CD14-positive monocyte (primary cell): ENCODE data around the gene TMEM236. TPM values are rescaled to one million over a fixed set of nuclear protein-coding genes. Genes with fewer than 3 reads are reported as not detected.

Source experiments
- DNase-seq, 3 donors: peaks; one replicate each; pipeline ENCODE4 v3.0.0-alpha.2; 2011 to 2022
- H2AFZ ChIP-seq: 2 replicates; pipeline ENCODE4 v1.6.0; 2012; ENCODE audit warnings: mild to moderate bottlenecking, low read depth, low read length, inconsistent platforms; ENCODE audit not compliant: insufficient read depth, poor library complexity, severe bottlenecking
- H3K27ac ChIP-seq, 2 donors: 1 replicate in 1 of 2; 2 replicates in 1 of 2; pipeline ENCODE4 v1.5.1; 2012 to 2013; ENCODE audit warnings: low read length in 2 of 2, control low read depth in 1 of 2, inconsistent platforms in 1 of 2, low read depth in 1 of 2, mild to moderate bottlenecking in 1 of 2
- H3K27me3 ChIP-seq, 2 donors: one replicate each; pipeline versions ENCODE4 v1.6.0 to v1.6.1; 2011 to 2013; ENCODE audit warnings: low read length in 2 of 2; ENCODE audit not compliant: control insufficient read depth in 2 of 2, insufficient read depth in 2 of 2
- H3K36me3 ChIP-seq, 2 donors: replicated peaks in 1 of 2; 1 replicate in 1 of 2; 2 replicates in 1 of 2; pipeline versions ENCODE4 v1.5.1 to v1.6.1; 2012 to 2013; ENCODE audit warnings: low read length in 2 of 2, control low read depth in 1 of 2, inconsistent platforms in 1 of 2, mild to moderate bottlenecking in 1 of 2; ENCODE audit not compliant: insufficient read depth in 2 of 2, control insufficient read depth in 1 of 2
- H3K4me1 ChIP-seq, 2 donors: 1 replicate in 1 of 2; 2 replicates in 1 of 2; pipeline versions ENCODE4 v1.5.1 to v1.6.1; 2012 to 2013; ENCODE audit warnings: low read length in 2 of 2, control low read depth in 1 of 2, inconsistent platforms in 1 of 2, mild to moderate bottlenecking in 1 of 2, moderate library complexity in 1 of 2; ENCODE audit not compliant: insufficient read depth in 2 of 2, control insufficient read depth in 1 of 2
- H3K4me2 ChIP-seq: replicated peaks from 2 replicates; pipeline ENCODE3; 2012; ENCODE audit warnings: low read length, moderate library complexity, mild to moderate bottlenecking; ENCODE audit not compliant: poor library complexity, severe bottlenecking; ENCODE audit errors: extremely low read depth
- H3K4me3 ChIP-seq, 3 experiments: fragments of 200-600 bp in 1 of 3; sonication (generic) in 1 of 3; replicated peaks in 1 of 3; 1 replicate in 2 of 3; 2 replicates in 1 of 3; pipeline ENCODE4 v1.5.1; 2011 to 2013; ENCODE audit warnings: low read length in 3 of 3, mild to moderate bottlenecking in 3 of 3, control low read depth in 2 of 3, low read depth in 2 of 3, inconsistent platforms in 1 of 3, moderate library complexity in 1 of 3
- H3K79me2 ChIP-seq: 2 replicates; pipeline ENCODE4 v1.6.0; 2012; ENCODE audit warnings: mild to moderate bottlenecking, control low read depth, inconsistent platforms, low read length, moderate library complexity; ENCODE audit not compliant: insufficient read depth
- H3K9ac ChIP-seq: 2 replicates; pipeline ENCODE4 v1.6.0; 2017; ENCODE audit warnings: low read length, mild to moderate bottlenecking; ENCODE audit not compliant: insufficient read depth, poor library complexity, severe bottlenecking
- H3K9me3 ChIP-seq, 2 donors: replicated peaks in 1 of 2; 1 replicate in 1 of 2; 2 replicates in 1 of 2; pipeline versions ENCODE4 v1.5.1 to v1.6.1; 2012 to 2013; ENCODE audit warnings: low read length in 2 of 2, control low read depth in 1 of 2; ENCODE audit not compliant: control insufficient read depth in 1 of 2, insufficient read depth in 1 of 2
- H4K20me1 ChIP-seq: 2 replicates; pipeline ENCODE4 v1.6.0; 2012; ENCODE audit warnings: mild to moderate bottlenecking, low read length, control low read depth, moderate library complexity; ENCODE audit not compliant: insufficient read depth
- H3K27ac Mint-ChIP-seq, 7 donors: one replicate each; pipeline ENCODE4 v1.8.0; 2020; ENCODE audit warnings: mild to moderate bottlenecking in 7 of 7, mixed read lengths in 7 of 7, moderate library complexity in 6 of 7, inconsistent platforms in 2 of 7
- H3K27me3 Mint-ChIP-seq, 3 donors: one replicate each; pipeline ENCODE4 v1.8.0; 2021 to 2022; ENCODE audit warnings: low read depth in 3 of 3, mild to moderate bottlenecking in 3 of 3, mixed read lengths in 3 of 3, moderate library complexity in 3 of 3, inconsistent platforms in 1 of 3
- H3K36me3 Mint-ChIP-seq, 2 donors: one replicate each; pipeline ENCODE4 v1.8.0; 2020; ENCODE audit warnings: mixed read lengths in 2 of 2, inconsistent platforms in 1 of 2, mild to moderate bottlenecking in 1 of 2
- H3K4me1 Mint-ChIP-seq: one replicate; pipeline ENCODE4 v1.8.0; 2020; ENCODE audit warnings: mild to moderate bottlenecking, mixed read lengths
- H3K4me3 Mint-ChIP-seq, 2 donors: one replicate each; pipeline ENCODE4 v1.8.0; 2020; ENCODE audit warnings: mild to moderate bottlenecking in 2 of 2, mixed read lengths in 2 of 2, moderate library complexity in 1 of 2
- H3K9me3 Mint-ChIP-seq, 7 donors: one replicate each; pipeline ENCODE4 v1.8.0; 2020 to 2022; ENCODE audit warnings: mixed read lengths in 7 of 7, mild to moderate bottlenecking in 6 of 7, moderate library complexity in 6 of 7, inconsistent platforms in 2 of 7
- WGBS: methylation state at CpG from one replicate; pipeline ENCODE4 v1.1.5; 2013; ENCODE audit warnings: missing lambda C conversion rate; ENCODE audit not compliant: insufficient coverage; 5-methylcytosine and 5-hydroxymethylcytosine counted together
- intact Hi-C, 2 donors: fragments of 100-400 bp; cut with micrococcal nuclease; formaldehyde crosslinking; loops; one replicate each; pipeline versions ENCODE4 v1.15.0 to v1.15.1; 2023
- polyA plus RNA-seq, 3 donors: library from polyadenylated mRNA; depleted of rRNA in 1 of 3; unstranded in 2 of 3; stranded (reverse) in 1 of 3; fragments of 300-500 nt in 2 of 3; fragments of >200 nt in 1 of 3; fragmentation: Illumina TruSeq in 2 of 3; gene quantifications; 1 replicate in 2 of 3; 2 replicates in 1 of 3; pipeline ENCODE4 v1.2.3, GENCODE V29; 2012 to 2021
- TF ChIP-seq, protein P1 (sequence below): fragments of 200-600 bp; IDR thresholded peaks from one replicate; pipeline ENCODE4 v1.8.0; 2022; ENCODE audit warnings: antibody characterized with exemption, mild to moderate bottlenecking

The TMEM236 gene
- polyA plus RNA-seq, 3 donors, result 0.08 TPM; not detected in 2

DNA sequence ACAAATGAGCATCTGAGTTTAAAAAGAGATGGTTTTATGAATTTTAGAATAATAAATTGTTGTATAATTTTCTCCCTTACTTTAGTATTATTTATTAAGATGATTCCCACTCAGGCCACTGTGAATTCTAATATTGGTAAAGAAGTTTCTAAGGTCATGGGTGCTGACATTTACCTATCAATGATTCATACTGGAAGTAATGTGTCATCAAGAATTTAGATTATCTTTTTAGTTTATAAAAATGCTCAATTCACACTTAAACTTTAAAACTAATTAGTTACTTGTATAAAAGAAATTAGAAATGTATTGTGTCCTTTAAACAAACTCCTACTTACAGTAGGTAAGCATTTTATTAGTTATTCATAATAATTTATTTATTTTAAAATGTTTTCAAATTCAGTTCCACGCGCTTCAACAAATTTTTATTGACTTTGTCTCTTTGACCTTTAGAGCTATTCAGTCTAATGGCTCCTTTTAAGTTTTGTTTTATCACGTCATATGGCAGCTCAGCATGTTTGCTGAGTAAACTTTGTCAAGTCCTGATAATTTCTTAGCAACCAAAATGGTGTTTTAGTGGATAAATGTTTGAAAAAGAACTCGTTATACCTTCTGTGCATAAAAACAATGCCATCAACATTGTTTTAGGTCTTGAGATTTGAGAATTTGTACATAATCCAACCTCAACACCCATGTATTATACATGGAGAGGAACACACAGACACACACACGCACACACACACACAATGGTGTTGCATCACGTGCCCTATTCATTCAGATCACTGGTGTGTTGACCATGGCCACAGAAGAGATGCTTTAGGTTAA, 42.0 kb downstream of the TMEM236 start:
- WGBS, result 100% methylated on average over 4 of the region's 6 CpGs
- H3K4me3 ChIP-seq, result no peak overlapping the region
- H3K79me2 ChIP-seq, result no peaks in the 10 kb centered on the region
- H3K9ac ChIP-seq, result no peak overlapping the region
- Mint-ChIP-seq H3K27ac (no peak overlapping the region), H3K4me3 (no peak overlapping the region), H3K4me1 (peaks cover 15% of the 10 kb centered on the region), H3K27me3 (peaks cover 0 to 2% (median 0%) of the 10 kb centered on the region in 3 donors), H3K9me3 (peaks cover 0 to 2% (median 0%) of the 10 kb centered on the region in 7 donors), H3K36me3 (no peaks in the 10 kb centered on the region)
- no peaks in the 10 kb centered on the region for H3K27me3 ChIP-seq
- intact Hi-C loops, result no loop called here
- peaks cover 7 to 14% of the 10 kb centered on the region in 2 donors for H3K4me1 ChIP-seq
- no peaks in the 10 kb centered on the region for H4K20me1 ChIP-seq
- no peak for DNase-seq
- no peak overlapping the region for H3K27ac ChIP-seq
- H3K4me2 ChIP-seq, result no peak overlapping the region
- H2AFZ ChIP-seq, result no peak overlapping the region
- TF ChIP-seq, protein P1, sequence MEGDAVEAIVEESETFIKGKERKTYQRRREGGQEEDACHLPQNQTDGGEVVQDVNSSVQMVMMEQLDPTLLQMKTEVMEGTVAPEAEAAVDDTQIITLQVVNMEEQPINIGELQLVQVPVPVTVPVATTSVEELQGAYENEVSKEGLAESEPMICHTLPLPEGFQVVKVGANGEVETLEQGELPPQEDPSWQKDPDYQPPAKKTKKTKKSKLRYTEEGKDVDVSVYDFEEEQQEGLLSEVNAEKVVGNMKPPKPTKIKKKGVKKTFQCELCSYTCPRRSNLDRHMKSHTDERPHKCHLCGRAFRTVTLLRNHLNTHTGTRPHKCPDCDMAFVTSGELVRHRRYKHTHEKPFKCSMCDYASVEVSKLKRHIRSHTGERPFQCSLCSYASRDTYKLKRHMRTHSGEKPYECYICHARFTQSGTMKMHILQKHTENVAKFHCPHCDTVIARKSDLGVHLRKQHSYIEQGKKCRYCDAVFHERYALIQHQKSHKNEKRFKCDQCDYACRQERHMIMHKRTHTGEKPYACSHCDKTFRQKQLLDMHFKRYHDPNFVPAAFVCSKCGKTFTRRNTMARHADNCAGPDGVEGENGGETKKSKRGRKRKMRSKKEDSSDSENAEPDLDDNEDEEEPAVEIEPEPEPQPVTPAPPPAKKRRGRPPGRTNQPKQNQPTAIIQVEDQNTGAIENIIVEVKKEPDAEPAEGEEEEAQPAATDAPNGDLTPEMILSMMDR, result no peak
- no peaks in the 10 kb centered on the region for H3K36me3 ChIP-seq
- H3K9me3 ChIP-seq, result no peaks in the 10 kb centered on the region

- WGBS, result no CpG with 5 or more reads among the region's 4 CpGs
- no peaks in the 10 kb centered on the region for H3K27me3 ChIP-seq
- peaks cover 7 to 14% of the 10 kb centered on the region in 2 donors for H3K4me1 ChIP-seq
- H3K4me3 ChIP-seq, result no peak overlapping the region
- H4K20me1 ChIP-seq, result no peaks in the 10 kb centered on the region
- Mint-ChIP-seq H3K9me3 (peaks cover 0 to 4% (median 0%) of the 10 kb centered on the region in 7 donors), H3K4me1 (peaks cover 15% of the 10 kb centered on the region), H3K4me3 (no peak overlapping the region), H3K27ac (no peak overlapping the region), H3K27me3 (peaks cover 0 to 2% (median 0%) of the 10 kb centered on the region in 3 donors), H3K36me3 (no peaks in the 10 kb centered on the region)
- H3K4me2 ChIP-seq, result no peak overlapping the region
- H2AFZ ChIP-seq, result no peak overlapping the region
- intact Hi-C loops, result no loop called here
- no peaks in the 10 kb centered on the region for H3K9me3 ChIP-seq
- TF ChIP-seq, protein P1, result no peak
- no peak overlapping the region for H3K27ac ChIP-seq
- DNase-seq, result no peak
- no peaks in the 10 kb centered on the region for H3K36me3 ChIP-seq
- H3K9ac ChIP-seq, result no peak overlapping the region
- H3K79me2 ChIP-seq, result no peaks in the 10 kb centered on the region
Observed at GRCh38 chr10:17795083-17795482, 43.1 kb downstream of the TMEM236 start.
